K562 (cell line): ENCODE data around the gene PRKAR1B. TPM values are rescaled to one million over a fixed set of nuclear protein-coding genes. Genes with fewer than 3 reads are reported as not detected.
A peak's percentile ranks its signal among the peaks of the same experiment; 100 is the strongest.

Experiments used
- CEBPZ ChIP-seq: fragments of 150-350 bp; IDR thresholded peaks from 2 replicates; pipeline ENCODE4 v1.6.1; 2014; ENCODE audit warnings: low read depth, mild to moderate bottlenecking, low read length, borderline replicate concordance
- CHAMP1 ChIP-seq: fragments of 450-650 bp; IDR thresholded peaks from 2 replicates; pipeline ENCODE4 v1.6.1; 2016; ENCODE audit warnings: mild to moderate bottlenecking
- CHD2 ChIP-seq: IDR thresholded peaks from 2 replicates; pipeline ENCODE4 v1.6.1; 2011; ENCODE audit warnings: low read depth, low read length
- DNMT1 ChIP-seq: fragments of 450-650 bp; IDR thresholded peaks from 2 replicates; pipeline ENCODE4 v1.6.1; 2016; ENCODE audit warnings: antibody characterized with exemption, mild to moderate bottlenecking
- EGR1 ChIP-seq: fragments of 450-650 bp; conservative IDR thresholded peaks from 2 replicates; pipeline ENCODE4 v1.6.1; 2017; ENCODE audit warnings: mild to moderate bottlenecking
- ELK1 ChIP-seq: sonication (generic); formaldehyde crosslinking; IDR thresholded peaks from 2 replicates; pipeline ENCODE4 v1.8.1; 2022; ENCODE audit warnings: missing genetic modification reagents
- GABPB2 ChIP-seq: fragments of 250-450 bp; sonication (Bioruptor Pico); conservative IDR thresholded peaks from 2 replicates; pipeline ENCODE4 v1.5.1; 2021; ENCODE audit warnings: mild to moderate bottlenecking
- HOXB6 ChIP-seq: fragments of 250-450 bp; sonication (Bioruptor Pico); IDR thresholded peaks from 2 replicates; pipeline ENCODE4 v1.5.1; 2022; ENCODE audit warnings: mild to moderate bottlenecking, borderline replicate concordance
- IFI16 ChIP-seq: fragments of 250-450 bp; sonication (Bioruptor Pico); IDR thresholded peaks from 2 replicates; pipeline ENCODE4 v2.1.2; 2022; ENCODE audit warnings: mild to moderate bottlenecking, inconsistent platforms
- MCM2 ChIP-seq: fragments of 450-650 bp; IDR thresholded peaks from 2 replicates; pipeline ENCODE4 v1.6.1; 2017; ENCODE audit warnings: low read depth, mild to moderate bottlenecking
- MITF ChIP-seq: IDR thresholded peaks from 2 replicates; pipeline ENCODE4 v1.6.1; 2014; ENCODE audit warnings: antibody characterized with exemption
- PCBP1 ChIP-seq: fragments of 200-400 bp; formaldehyde crosslinking; IDR thresholded peaks from 2 replicates; pipeline ENCODE4 v1.6.1; 2018; ENCODE audit warnings: mild to moderate bottlenecking, low read depth, low read length; ENCODE audit not compliant: poor library complexity, severe bottlenecking
- TEAD1 ChIP-seq, 2 experiments: fragments of 450-650 bp in 1 of 2; sonication (generic) in 1 of 2; formaldehyde crosslinking; IDR thresholded peaks; 2 replicates each; pipeline versions ENCODE4 v1.4.0 to v1.8.0; 2020 to 2022; ENCODE audit warnings: mild to moderate bottlenecking in 2 of 2, missing genetic modification reagents in 1 of 2
- U2AF1 ChIP-seq: fragments of 200-400 bp; formaldehyde crosslinking; optimal IDR thresholded peaks from 2 replicates; pipeline ENCODE3; 2017; ENCODE audit warnings: mild to moderate bottlenecking, low read depth, low read length, moderate library complexity
- ZNF232 ChIP-seq: sonication (generic); formaldehyde crosslinking; IDR thresholded peaks from 2 replicates; pipeline ENCODE4 v1.8.0; 2022; ENCODE audit warnings: mild to moderate bottlenecking, missing genetic modification reagents
- ZNF280B ChIP-seq: fragments of 250-450 bp; sonication (Bioruptor Pico); IDR thresholded peaks from 2 replicates; pipeline ENCODE4 v1.5.1; 2021; ENCODE audit warnings: mild to moderate bottlenecking
- ZNF324 ChIP-seq: fragments of 250-450 bp; sonication (Bioruptor Pico); IDR thresholded peaks from 2 replicates; pipeline ENCODE4 v1.4.0; 2020; ENCODE audit warnings: mild to moderate bottlenecking
- polyA plus RNA-seq, 8 experiments: library from polyadenylated mRNA; depleted of rRNA in 4 of 8; stranded (reverse) in 5 of 8; unstranded in 3 of 8; fragments of >200 nt; fragmentation: Nextera tagmentation in 2 of 8; fragmentation: Illumina TruSeq in 1 of 8; extraction: Ambion mirVana in 2 of 8; extraction: Trizol in 1 of 8; gene quantifications; 2 replicates each; pipeline versions ENCODE4 v1.2.1 to v1.2.3, GENCODE V29; 2011 to 2014; ENCODE audit warnings: inconsistent platforms in 1 of 8, missing spikeins in 1 of 8
- total RNA-seq, 7 experiments: library from RNA; depleted of rRNA in 6 of 7; stranded (reverse); fragments of >200 nt in 6 of 7; fragmentation: Illumina TruSeq in 2 of 7; extraction: Trizol in 2 of 7; gene quantifications; 2 replicates each; pipeline versions ENCODE4 v1.2.1 to v1.2.3, GENCODE V29; 2011 to 2021; ENCODE audit warnings: low replicate concordance in 1 of 7

Gene PRKAR1B
- total and polyA plus RNA-seq, 9 of the 15 experiments (the other 6 are each of a cell fraction or from before 2014, with no cell fraction given): 0.99 to 30.5 (median 12.7) TPM

DNA sequence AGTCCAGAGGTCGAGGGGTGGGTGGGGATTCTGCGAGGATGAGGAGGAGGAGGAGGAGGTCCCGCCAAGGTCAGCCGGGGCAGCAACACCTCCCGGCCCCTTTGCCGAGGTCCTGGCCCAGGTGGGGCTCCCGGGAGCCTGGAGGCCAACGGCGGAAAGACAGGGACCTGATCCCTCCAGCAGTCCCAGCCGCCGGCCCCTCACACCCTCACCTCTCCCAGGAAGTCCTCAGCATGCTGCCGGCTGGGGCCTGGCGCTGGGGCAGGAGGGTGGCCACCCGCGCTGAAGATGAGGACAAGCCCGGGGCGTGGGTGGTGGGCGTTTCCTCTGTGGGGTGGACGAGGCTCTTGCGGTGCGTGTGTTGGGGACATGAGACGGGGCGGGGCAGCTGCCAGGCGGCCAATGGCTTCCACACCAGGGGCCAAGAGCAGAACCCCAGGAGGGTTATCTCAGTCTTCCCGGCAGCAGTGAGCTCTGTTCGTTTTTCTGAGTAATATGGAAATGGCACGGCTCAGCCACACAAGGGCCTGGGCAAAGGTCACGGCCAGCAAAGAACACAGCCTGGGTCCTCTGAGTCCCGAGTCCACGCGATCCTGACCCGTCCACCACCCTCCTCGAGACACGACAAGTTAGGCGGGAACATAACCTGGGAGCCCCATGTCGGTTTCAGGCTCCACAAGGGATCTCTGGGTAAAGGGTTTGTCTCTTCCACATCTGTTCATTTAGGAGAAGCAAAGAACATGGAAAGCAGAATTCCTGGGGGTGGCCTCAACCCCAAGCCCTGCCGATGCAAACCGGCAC lies 124.5 kb downstream of the PRKAR1B start (continued):
- TF ChIP-seq ELK1 (CRISPR knock-in tag): no peak
- TF ChIP-seq GABPB2: no peak
- TF ChIP-seq MITF: no peak
- TF ChIP-seq CHAMP1: no peak
- TF ChIP-seq CEBPZ: no peak
- TF ChIP-seq PCBP1: peak; percentile 26
- TF ChIP-seq CHD2: no peak
- TF ChIP-seq MCM2: no peak
- peak in 1 of 2 experiments; percentile 67; a peak in 1 of 4 replicates for TF ChIP-seq TEAD1 (CRISPR knock-in tag; IDR thresholded peaks at IDR 0.05)
- TF ChIP-seq ZNF232 (CRISPR knock-in tag): no peak
- TF ChIP-seq U2AF1: no peak
- TF ChIP-seq EGR1: peak; percentile 99
- TF ChIP-seq HOXB6 (CRISPR knock-in tag): no peak
- TF ChIP-seq ZNF280B (CRISPR knock-in tag): no peak
- no peak for TF ChIP-seq IFI16 (CRISPR knock-in tag)
- no peak for TF ChIP-seq DNMT1
- no peak for TF ChIP-seq ZNF324 (CRISPR knock-in tag)
